ENCODE results near the gene BORCS8. TPM values are rescaled to one million over a fixed set of nuclear protein-coding genes. Genes with fewer than 3 reads are reported as not detected.
"Not testable (repeated sequence)": the region's sequence is repeated elsewhere in the genome, so short reads cannot be mapped to it uniquely, and the experiment has no call there.

The BORCS8 gene
- total RNA-seq, 1 experiment from 2014 or later = 47.2 TPM

GRCh38 chr19:19192910-19193423 is 1.0 kb upstream of the BORCS8 start:
- DNase-seq (ENCODE audit: low read depth) = peak; percentile 14
- in situ Hi-C loops (cut with HindIII; ENCODE audit: low pct_unique_long_range_greater_than_20kb, low sequenced_read_pairs) = no loop called here

GRCh38 chr19:19191768-19192077 is 229 bp downstream of the BORCS8 start:
- DNase-seq (ENCODE audit: low read depth) = no peak
- in situ Hi-C loops (cut with HindIII; ENCODE audit: low pct_unique_long_range_greater_than_20kb, low sequenced_read_pairs) = no loop called here

- DNase-seq (ENCODE audit: low read depth) = no peak
- in situ Hi-C loops (cut with HindIII; ENCODE audit: low pct_unique_long_range_greater_than_20kb, low sequenced_read_pairs) = no loop called here
These were observed 5.2 kb downstream of the BORCS8 start for GRCh38 chr19:19186742-19187141.

DNA sequence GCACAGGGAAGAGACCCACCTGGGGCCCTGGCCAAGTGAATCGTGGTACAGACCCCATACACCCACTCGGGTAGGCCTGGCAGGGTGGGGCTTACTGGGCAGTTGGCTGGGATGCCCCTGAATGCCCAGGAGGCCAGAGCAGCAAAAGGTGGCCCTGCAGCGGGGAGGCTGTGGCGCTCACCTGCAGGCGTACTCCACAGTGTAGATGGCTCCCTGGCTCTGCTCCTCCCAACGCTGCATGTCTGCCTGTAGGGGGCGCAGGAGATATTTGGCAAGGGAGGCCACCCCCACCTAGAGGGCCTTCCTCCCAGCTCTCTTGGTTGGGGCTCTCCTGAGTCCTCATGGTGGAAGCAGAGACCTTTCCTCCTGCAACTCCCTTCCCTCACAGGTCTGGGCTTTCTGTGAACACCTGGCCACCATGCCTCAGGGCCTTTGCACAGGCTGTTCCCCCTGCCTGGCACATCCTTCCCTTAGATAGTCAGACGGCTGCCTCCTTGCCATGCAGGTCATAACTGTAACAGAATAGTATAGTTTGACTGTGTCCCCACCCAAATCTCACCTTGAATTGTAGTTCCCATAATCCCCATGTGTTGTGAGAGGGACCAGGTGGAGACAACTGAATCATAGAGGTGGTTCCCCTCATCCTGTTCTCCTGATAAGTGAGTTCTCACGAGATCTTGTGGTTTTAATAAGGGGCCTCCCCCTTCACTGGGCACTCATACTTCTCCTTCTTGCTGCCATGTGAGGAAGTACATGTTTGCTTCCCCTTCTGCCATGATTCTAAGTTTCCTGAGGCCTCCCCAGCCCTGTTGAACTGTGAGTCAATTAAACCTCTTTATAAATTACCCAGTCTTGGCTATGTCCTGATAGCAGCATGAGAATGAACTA is 5.9 kb downstream of the BORCS8 start:
- DNase-seq (ENCODE audit: low read depth) = peak; percentile 15
- in situ Hi-C loops (cut with HindIII; ENCODE audit: low pct_unique_long_range_greater_than_20kb, low sequenced_read_pairs) = no loop called here

DNA sequence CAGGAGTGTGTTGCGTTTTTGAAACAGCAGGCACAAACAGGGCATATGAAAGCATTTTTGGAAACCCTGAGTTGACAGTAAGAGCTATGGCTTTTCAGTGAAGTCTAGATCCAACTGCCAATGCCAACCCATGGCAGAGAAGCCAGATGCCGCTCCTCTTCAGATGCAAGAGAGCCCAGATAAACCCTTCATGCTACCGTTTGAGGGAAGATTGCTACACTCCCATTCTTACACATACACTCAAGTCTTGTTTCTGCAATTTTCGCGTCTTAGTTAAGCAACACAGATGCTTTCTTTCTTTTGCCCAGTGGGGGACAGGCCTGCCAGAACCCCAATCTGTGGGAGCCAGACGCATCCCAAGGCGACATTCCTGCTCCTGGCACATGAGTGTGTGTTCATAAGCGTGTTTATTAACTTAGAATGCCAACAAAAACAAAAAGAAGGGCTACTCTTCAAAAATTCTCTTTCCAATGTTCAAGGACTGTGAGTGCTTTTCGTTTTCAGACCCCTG is 10.4 kb downstream of the BORCS8 start:
- in situ Hi-C loops (cut with HindIII; ENCODE audit: low pct_unique_long_range_greater_than_20kb, low sequenced_read_pairs) = no loop called here
- DNase-seq (ENCODE audit: low read depth) = no peak

GRCh38 chr19:19179548-19180441 is 12.2 kb downstream of the BORCS8 start:
- DNase-seq (ENCODE audit: low read depth) = no peak
- in situ Hi-C loops (cut with HindIII; ENCODE audit: low pct_unique_long_range_greater_than_20kb, low sequenced_read_pairs) = no loop called here

GRCh38 chr19:19176950-19177349 is 15.0 kb downstream of the BORCS8 start:
- DNase-seq (ENCODE audit: low read depth) = no peak

GRCh38 chr19:19173243-19173642 is 18.7 kb downstream of the BORCS8 start:
- DNase-seq (ENCODE audit: low read depth); in situ Hi-C loops (cut with HindIII; ENCODE audit: low pct_unique_long_range_greater_than_20kb, low sequenced_read_pairs): not testable (repeated sequence)

More at GRCh38 chr19:19176950-19177349, 15.0 kb downstream of the BORCS8 start:
- in situ Hi-C loops (cut with HindIII; ENCODE audit: low pct_unique_long_range_greater_than_20kb, low sequenced_read_pairs) = no loop called here

DNA sequence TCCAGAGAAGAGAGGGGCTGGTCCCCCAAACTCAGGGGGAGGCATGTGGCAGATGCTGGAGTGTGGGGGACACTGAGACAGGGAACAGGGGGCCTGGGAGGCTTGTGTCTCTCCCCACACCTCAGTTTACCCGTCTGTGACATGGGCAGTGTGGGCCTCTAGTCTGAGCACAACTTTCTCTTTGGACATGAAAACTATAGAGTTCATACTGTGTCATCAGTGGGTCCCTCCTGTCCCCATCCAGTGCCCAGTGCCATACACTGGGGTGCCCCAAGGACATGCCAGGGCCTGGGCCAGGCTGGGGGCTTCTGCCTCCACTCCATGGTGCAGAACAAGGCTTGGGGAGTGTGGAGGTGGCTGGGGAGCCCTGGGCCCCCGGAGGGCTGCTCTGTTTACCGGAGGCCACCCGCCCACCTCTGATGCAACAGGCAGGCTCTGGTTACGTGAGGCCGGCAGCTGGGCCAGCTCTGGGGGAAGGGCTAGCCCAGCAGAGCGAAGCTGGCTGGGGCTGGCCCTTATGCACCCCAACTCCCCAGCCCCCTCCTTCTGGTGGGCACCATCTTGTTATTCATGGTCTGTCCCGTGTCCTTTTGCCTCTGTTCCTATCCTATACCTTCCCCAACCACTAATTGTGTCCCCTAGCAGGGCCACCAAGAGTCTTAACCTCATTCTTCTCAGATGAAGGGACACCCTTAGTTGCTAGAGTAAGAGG is 20.0 kb downstream of the BORCS8 start:
- in situ Hi-C loops (cut with HindIII; ENCODE audit: low pct_unique_long_range_greater_than_20kb, low sequenced_read_pairs) = no loop called here
- no peak for DNase-seq (ENCODE audit: low read depth)

- DNase-seq (ENCODE audit: low read depth) = no peak
- in situ Hi-C loops (cut with HindIII; ENCODE audit: low pct_unique_long_range_greater_than_20kb, low sequenced_read_pairs) = no loop called here
These were observed 20.9 kb downstream of the BORCS8 start for GRCh38 chr19:19170873-19171672.

DNA sequence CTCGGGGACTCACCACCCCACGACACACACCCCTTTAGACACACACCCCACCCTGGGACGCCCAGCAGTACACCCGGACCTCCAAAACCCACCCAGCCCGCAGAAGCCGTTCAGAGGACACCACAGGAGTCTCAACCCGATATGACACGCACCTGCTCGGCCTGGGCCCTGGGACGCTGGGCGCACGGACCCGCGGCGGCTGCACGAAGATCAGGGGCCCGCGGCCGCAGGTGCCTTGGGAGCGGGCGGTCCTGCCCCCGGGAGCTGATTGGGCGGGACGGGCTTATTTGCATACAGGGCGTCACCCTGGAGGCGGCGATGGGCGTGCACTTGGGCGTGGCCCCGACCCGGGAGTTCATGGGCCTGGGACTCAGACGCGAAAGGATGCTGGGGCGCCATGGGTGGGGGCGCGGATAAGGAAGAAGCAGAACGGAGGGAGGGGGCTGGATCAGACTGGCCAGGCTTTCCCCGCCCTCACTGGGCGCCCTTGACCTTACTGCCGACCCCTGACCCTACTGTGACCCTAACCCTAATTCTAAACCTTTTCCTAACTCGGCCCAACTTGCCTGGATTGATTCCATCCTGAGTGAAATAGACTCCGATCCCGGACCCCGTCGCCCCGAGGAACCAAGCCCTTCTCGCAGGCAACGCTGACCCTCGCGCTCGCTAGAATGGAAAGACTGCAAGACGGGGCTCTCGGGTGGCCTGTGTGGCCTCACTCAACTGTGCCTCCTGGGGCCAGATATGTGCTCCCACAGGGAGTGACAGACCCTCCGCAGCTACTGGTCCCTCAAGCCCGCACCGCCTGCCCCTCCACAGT is 21.7 kb downstream of the BORCS8 start, which contains the start of gene MEF2B:
TSS of gene MEF2B (minus strand) at position 211 of the 820 bp plus-strand sequence. CDS start 19,528 bp downstream, outside the sequence.
- in situ Hi-C loops (cut with HindIII; ENCODE audit: low pct_unique_long_range_greater_than_20kb, low sequenced_read_pairs) = no loop called here
- peak; percentile 62 for DNase-seq (ENCODE audit: low read depth)

- DNase-seq (ENCODE audit: low read depth) = no peak
- in situ Hi-C loops (cut with HindIII; ENCODE audit: low pct_unique_long_range_greater_than_20kb, low sequenced_read_pairs) = no loop called here
These were observed 22.5 kb downstream of the BORCS8 start for GRCh38 chr19:19169236-19170052.

DNA sequence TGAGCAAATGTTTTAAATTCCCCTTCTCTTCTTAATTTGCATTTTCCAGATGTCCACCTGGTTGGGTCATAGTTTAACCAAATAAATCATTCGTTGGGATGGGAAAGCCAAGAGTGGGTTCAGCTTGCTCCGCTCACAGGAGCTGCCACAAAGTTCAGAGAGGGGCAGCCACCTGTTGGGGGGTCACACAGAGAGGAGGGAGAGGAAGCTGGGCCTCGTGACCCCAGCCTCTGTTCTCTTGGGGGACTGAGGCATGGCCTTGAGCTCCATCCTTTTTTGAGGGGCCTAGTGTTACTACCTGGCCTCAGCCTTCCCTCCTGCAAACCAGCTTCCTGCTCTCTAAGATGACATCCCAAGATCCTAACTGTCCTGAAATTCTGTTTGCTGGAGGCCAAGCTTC is 24.3 kb downstream of the BORCS8 start:
- DNase-seq (ENCODE audit: low read depth) = no peak
- in situ Hi-C loops (cut with HindIII; ENCODE audit: low pct_unique_long_range_greater_than_20kb, low sequenced_read_pairs) = no loop called here

DNA sequence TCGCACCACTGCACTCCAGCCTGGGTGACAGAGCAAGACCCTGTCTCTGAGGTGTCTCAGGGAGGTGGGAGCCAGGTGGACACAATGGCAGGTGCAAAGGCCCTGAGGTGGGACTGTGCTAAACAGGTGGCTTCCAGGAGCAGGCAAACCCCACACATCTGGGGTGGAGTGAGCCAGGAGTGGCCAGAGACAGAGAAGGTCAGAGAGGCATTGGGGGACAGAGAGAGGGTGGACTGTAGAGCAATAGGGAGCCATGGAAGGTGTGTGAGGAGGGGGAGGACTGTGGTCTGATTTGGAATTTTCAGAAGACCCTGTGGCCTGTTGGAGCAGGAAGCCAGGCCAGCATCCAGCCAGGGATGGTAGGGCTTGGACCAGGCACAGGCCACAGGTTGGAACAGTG is 26.6 kb downstream of the BORCS8 start:
- in situ Hi-C loops (cut with HindIII; ENCODE audit: low pct_unique_long_range_greater_than_20kb, low sequenced_read_pairs) = no loop called here
- DNase-seq (ENCODE audit: low read depth) = no peak

GRCh38 chr19:19162495-19162894 is 29.5 kb downstream of the BORCS8 start:
- in situ Hi-C loops (cut with HindIII; ENCODE audit: low pct_unique_long_range_greater_than_20kb, low sequenced_read_pairs) = no loop called here
- no peak for DNase-seq (ENCODE audit: low read depth)

- in situ Hi-C loops (cut with HindIII; ENCODE audit: low pct_unique_long_range_greater_than_20kb, low sequenced_read_pairs) = no loop called here
- no peak for DNase-seq (ENCODE audit: low read depth)
These were observed 31.4 kb downstream of the BORCS8 start for GRCh38 chr19:19160461-19161035.

Measured in Caki2 (cell line).